ENCODE results near the gene FAM216B.

Gene FAM216B

GRCh38 chr13:42836930-42837690 is 55.7 kb downstream of the FAM216B start:
- no peak for DNase-seq

All from SHP77 treated with DMSO at 0.1 percent for 48 hours (cell line).